Neural progenitor cell (in vitro differentiated cells): Measurements from ENCODE around the gene COLEC11. TPM values are rescaled to one million over a fixed set of nuclear protein-coding genes. Genes with fewer than 3 reads are reported as not detected.

Source experiments
- DNase-seq: peaks from one replicate; pipeline ENCODE4 v3.0.0-alpha.2; 2016; ENCODE audit warnings: low spot score
- H2AFZ ChIP-seq: fragments of 200-600 bp; sonication (generic); replicated peaks from 2 replicates; pipeline ENCODE4 v1.6.1; 2016; ENCODE audit warnings: antibody characterized with exemption
- H3F3A ChIP-seq: fragments of 200-600 bp; sonication (generic); 2 replicates; pipeline ENCODE4 v1.6.1; 2016; ENCODE audit warnings: antibody characterized with exemption, low read depth
- H3K27ac ChIP-seq: fragments of 200-600 bp; sonication (generic); 2 replicates; pipeline ENCODE4 v1.5.1; 2016; ENCODE audit warnings: mild to moderate bottlenecking
- H3K27me3 ChIP-seq: fragments of 200-600 bp; sonication (generic); 2 replicates; pipeline ENCODE4 v1.6.1; 2016; ENCODE audit warnings: mild to moderate bottlenecking, moderate library complexity
- H3K36me3 ChIP-seq: fragments of 200-600 bp; sonication (generic); 2 replicates; pipeline ENCODE4 v1.5.1; 2016
- H3K4me1 ChIP-seq: fragments of 200-600 bp; sonication (generic); 2 replicates; pipeline ENCODE4 v1.6.1; 2016; ENCODE audit warnings: mixed run types
- H3K4me2 ChIP-seq: fragments of 200-600 bp; sonication (generic); 2 replicates; pipeline ENCODE4 v1.6.1; 2016
- H3K4me3 ChIP-seq: fragments of 200-600 bp; sonication (generic); 2 replicates; pipeline ENCODE4 v1.5.1; 2016
- H3K79me2 ChIP-seq: fragments of 200-600 bp; sonication (generic); 2 replicates; pipeline ENCODE4 v1.6.1; 2016; ENCODE audit warnings: low read depth
- H3K9ac ChIP-seq: fragments of 200-600 bp; sonication (generic); 2 replicates; pipeline ENCODE4 v1.6.1; 2016
- H3K9me3 ChIP-seq: fragments of 200-600 bp; sonication (generic); 2 replicates; pipeline ENCODE4 v1.5.1; 2016; ENCODE audit warnings: low read depth
- H4K20me1 ChIP-seq: fragments of 200-600 bp; sonication (generic); 2 replicates; pipeline ENCODE4 v1.6.1; 2016; ENCODE audit warnings: low read depth
- H3K27ac Mint-ChIP-seq: 3 replicates; pipeline ENCODE4 v1.8.0; 2021; ENCODE audit warnings: mixed read lengths
- H3K27me3 Mint-ChIP-seq: 2 replicates; pipeline ENCODE4 v1.8.0; 2022; ENCODE audit warnings: low read depth, mild to moderate bottlenecking, inconsistent platforms, moderate library complexity, mixed read lengths; ENCODE audit not compliant: insufficient read depth
- H3K36me3 Mint-ChIP-seq: 3 replicates; pipeline ENCODE4 v1.8.0; 2021; ENCODE audit warnings: mixed read lengths
- H3K4me1 Mint-ChIP-seq: 3 replicates; pipeline ENCODE4 v1.8.0; 2021; ENCODE audit warnings: mixed read lengths
- H3K4me3 Mint-ChIP-seq: 3 replicates; pipeline ENCODE4 v1.8.0; 2021; ENCODE audit warnings: mild to moderate bottlenecking, moderate library complexity, mixed read lengths
- H3K9me3 Mint-ChIP-seq: 3 replicates; pipeline ENCODE4 v1.8.0; 2020; ENCODE audit warnings: mixed read lengths
- CTCF ChIP-seq: fragments of 200-600 bp; sonication (generic); IDR thresholded peaks from 2 replicates; pipeline ENCODE4 v1.5.1; 2017; ENCODE audit warnings: antibody characterized with exemption, mild to moderate bottlenecking
- EZH2 ChIP-seq: fragments of 200-600 bp; sonication (generic); IDR thresholded peaks from 2 replicates; pipeline ENCODE4 v1.6.1; 2017; ENCODE audit warnings: antibody characterized with exemption, mild to moderate bottlenecking, moderate library complexity
- EZH2phosphoT487 ChIP-seq: fragments of 200-600 bp; sonication (generic); IDR thresholded peaks from 2 replicates; pipeline ENCODE4 v1.6.1; 2017; ENCODE audit warnings: antibody characterized with exemption
- total RNA-seq: library from RNA; depleted of rRNA; stranded (reverse); fragments of >200 nt; gene quantifications from 2 replicates; pipeline ENCODE4 v1.2.3, GENCODE V29; 2015; ENCODE audit warnings: low replicate concordance

The COLEC11 gene
- total RNA-seq, 1 donor from 2014 or later, result not detected

DNA sequence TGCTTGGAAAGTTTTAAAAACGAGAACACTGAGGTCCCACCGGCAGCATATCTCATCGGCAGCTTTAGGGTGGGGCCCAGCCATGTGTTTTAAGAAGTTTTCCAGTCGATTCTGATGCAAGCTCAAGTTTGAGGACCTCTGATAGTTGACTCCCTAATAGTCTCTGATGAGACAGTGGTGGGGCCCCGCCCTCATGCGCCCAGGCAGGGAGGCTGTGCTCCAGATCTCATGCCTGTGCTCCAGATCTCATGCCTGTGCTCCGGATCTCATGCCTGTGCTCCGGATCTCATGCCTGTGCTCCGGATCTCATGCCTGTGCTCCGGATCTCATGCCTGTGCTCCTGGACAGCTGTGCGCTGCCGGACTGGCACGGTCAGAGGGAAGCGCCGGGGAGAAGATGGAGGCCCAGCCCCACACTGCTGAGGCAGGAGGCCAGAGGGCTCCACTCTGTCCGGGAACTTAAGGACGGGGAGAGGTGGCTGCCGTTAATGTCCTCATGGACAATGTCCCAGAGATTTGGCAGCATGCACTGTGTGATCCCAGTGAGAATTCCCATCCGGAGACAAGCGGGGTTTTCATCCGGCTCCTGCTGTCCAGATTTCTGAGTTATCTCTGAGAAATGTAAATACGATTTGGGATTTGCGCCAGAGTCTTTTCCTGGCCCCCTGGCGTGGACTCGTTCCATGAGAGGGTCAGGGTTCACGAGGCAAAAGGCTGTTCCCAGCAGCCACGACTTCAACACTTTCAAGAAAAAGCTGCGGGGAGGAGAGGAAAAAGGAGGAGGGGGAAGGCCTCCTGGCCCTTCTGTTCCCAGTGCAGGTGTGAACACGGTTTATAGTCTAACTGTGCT, 9.4 kb upstream of the COLEC11 start:
- Histone ChIP-seq H3K79me2 (peaks cover 9% of the 10 kb centered on the region), H3K4me1 (no peaks in the 10 kb centered on the region), H3K4me2 (no peak overlapping the region), H2AFZ (no peak overlapping the region), H4K20me1 (peaks cover 21% of the 10 kb centered on the region), H3K4me3 (no peak overlapping the region), H3K36me3 (peaks cover 7% of the 10 kb centered on the region), H3K9ac (no peak overlapping the region), H3K27ac (no peak overlapping the region), H3K27me3 (no peaks in the 10 kb centered on the region), H3K9me3 (no peaks in the 10 kb centered on the region), H3F3A (peaks cover 37% of the 10 kb centered on the region)
- Mint-ChIP-seq H3K27me3 (no peaks in the 10 kb centered on the region), H3K4me1 (peaks cover 3% of the 10 kb centered on the region), H3K27ac (no peak overlapping the region), H3K36me3 (peaks cover 27% of the 10 kb centered on the region), H3K9me3 (peaks cover 2% of the 10 kb centered on the region), H3K4me3 (peak overlapping the region; percentile 18)
- TF ChIP-seq EZH2phosphoT487, result no peak
- DNase-seq, result no peak

- no peak overlapping the region for H3K9ac ChIP-seq
- no peaks in the 10 kb centered on the region for H3K4me1 ChIP-seq
- no peak overlapping the region for H3K4me3 Mint-ChIP-seq
- no peaks in the 10 kb centered on the region for H3K9me3 ChIP-seq
- H3K4me3 ChIP-seq, result no peak overlapping the region
- H4K20me1 ChIP-seq, result peaks cover 14% of the 10 kb centered on the region
- peaks cover 7% of the 10 kb centered on the region for H3K36me3 ChIP-seq
- H3K27me3 Mint-ChIP-seq, result no peaks in the 10 kb centered on the region
- peaks cover 3% of the 10 kb centered on the region for H3K4me1 Mint-ChIP-seq
- no peak overlapping the region for H3K27ac Mint-ChIP-seq
- H3K27ac ChIP-seq, result no peak overlapping the region
- TF ChIP-seq EZH2 (no peak), CTCF (no peak), EZH2phosphoT487 (no peak)
- peaks cover 22% of the 10 kb centered on the region for H3K36me3 Mint-ChIP-seq
- peaks cover 2% of the 10 kb centered on the region for H3K9me3 Mint-ChIP-seq
- H3K79me2 ChIP-seq, result peaks cover 2% of the 10 kb centered on the region
- peaks cover 30% of the 10 kb centered on the region for H3F3A ChIP-seq
- no peaks in the 10 kb centered on the region for H3K27me3 ChIP-seq
- no peak for DNase-seq
- no peak overlapping the region for H3K4me2 ChIP-seq
- H2AFZ ChIP-seq, result no peak overlapping the region
These were observed 8.7 kb upstream of the COLEC11 start for GRCh38 chr2:3586220-3586619.

- DNase-seq, result no peak
- peaks cover 3% of the 10 kb centered on the region for H3K4me1 Mint-ChIP-seq
- H3K27ac ChIP-seq, result no peak overlapping the region
- no peaks in the 10 kb centered on the region for H3K4me1 ChIP-seq
- H3K36me3 ChIP-seq, result peaks cover 7% of the 10 kb centered on the region
- H3K27me3 Mint-ChIP-seq, result no peaks in the 10 kb centered on the region
- H3K4me2 ChIP-seq, result no peak overlapping the region
- peaks cover 17% of the 10 kb centered on the region for H3K36me3 Mint-ChIP-seq
- H3K9ac ChIP-seq, result no peak overlapping the region
- no peak overlapping the region for H3K27ac Mint-ChIP-seq
- H3K9me3 ChIP-seq, result no peaks in the 10 kb centered on the region
- H3K4me3 ChIP-seq, result no peak overlapping the region
- H3K27me3 ChIP-seq, result no peaks in the 10 kb centered on the region
- no peaks in the 10 kb centered on the region for H3K79me2 ChIP-seq
- peaks cover 2% of the 10 kb centered on the region for H3K9me3 Mint-ChIP-seq
- no peak overlapping the region for H2AFZ ChIP-seq
- peaks cover 22% of the 10 kb centered on the region for H3F3A ChIP-seq
- TF ChIP-seq CTCF (no peak), EZH2 (no peak), EZH2phosphoT487 (no peak)
- H4K20me1 ChIP-seq, result peaks cover 6% of the 10 kb centered on the region
- H3K4me3 Mint-ChIP-seq, result no peak overlapping the region
These were observed 7.9 kb upstream of the COLEC11 start for GRCh38 chr2:3587021-3587420.

- H3K36me3 ChIP-seq, result peaks cover 7% of the 10 kb centered on the region
- no peak overlapping the region for H3K4me2 ChIP-seq
- no peaks in the 10 kb centered on the region for H3K9me3 ChIP-seq
- H3F3A ChIP-seq, result peaks cover 19% of the 10 kb centered on the region
- Mint-ChIP-seq H3K4me3 (no peak overlapping the region), H3K4me1 (peaks cover 3% of the 10 kb centered on the region), H3K27ac (no peak overlapping the region), H3K9me3 (peaks cover 2% of the 10 kb centered on the region), H3K36me3 (peaks cover 17% of the 10 kb centered on the region), H3K27me3 (no peaks in the 10 kb centered on the region)
- TF ChIP-seq EZH2 (no peak), EZH2phosphoT487 (no peak), CTCF (no peak)
- H3K4me1 ChIP-seq, result no peaks in the 10 kb centered on the region
- H3K27me3 ChIP-seq, result no peaks in the 10 kb centered on the region
- DNase-seq, result no peak
- no peak overlapping the region for H2AFZ ChIP-seq
- H3K79me2 ChIP-seq, result no peaks in the 10 kb centered on the region
- peaks cover 3% of the 10 kb centered on the region for H4K20me1 ChIP-seq
- no peak overlapping the region for H3K4me3 ChIP-seq
- no peak overlapping the region for H3K27ac ChIP-seq
- no peak overlapping the region for H3K9ac ChIP-seq
These were observed 7.5 kb upstream of the COLEC11 start for GRCh38 chr2:3587432-3587831.
